NCI-H526 treated with DMSO at 0.1 percent for 48 hours (cell line): ENCODE results near the gene DDR2.
"Not testable (repeated sequence)": the region's sequence is repeated elsewhere in the genome, so short reads cannot be mapped to it uniquely, and the experiment has no call there.

ENCODE experiments used
- DNase-seq: peaks from one replicate; lab custom pipeline; 2025; lab: John Stamatoyannopoulos, UW

DDR2 gene

GRCh38 chr1:162779043-162779442 is 146.8 kb downstream of the DDR2 start:
- no peak for DNase-seq

GRCh38 chr1:162782671-162783070 is 150.4 kb downstream of the DDR2 start:
- no peak for DNase-seq

GRCh38 chr1:162784926-162785325 is 152.7 kb downstream of the DDR2 start:
- not testable (repeated sequence) for DNase-seq

- not testable (repeated sequence) for DNase-seq
Measured at GRCh38 chr1:162788783-162789182, 156.5 kb downstream of the DDR2 start.

- DNase-seq = peak; percentile 87
Measured at GRCh38 chr1:162790303-162790984, 158.2 kb downstream of the DDR2 start, which contains the start of gene HSD17B7. TSS of gene HSD17B7 (plus strand) at chr1:162790702. CDS start at chr1:162790801, 99 bp downstream.

GRCh38 chr1:162790985-162791357 is 158.7 kb downstream of the DDR2 start:
- peak; percentile 48 for DNase-seq

- DNase-seq = not testable (repeated sequence)
Measured at GRCh38 chr1:162794284-162794683, 162.0 kb downstream of the DDR2 start.

GRCh38 chr1:162796617-162797279 is 164.5 kb downstream of the DDR2 start:
- not testable (repeated sequence) for DNase-seq

- DNase-seq = peak; percentile 72
Measured at GRCh38 chr1:162799995-162800830, 167.9 kb downstream of the DDR2 start.

GRCh38 chr1:162807503-162807902 is 175.2 kb downstream of the DDR2 start:
- DNase-seq = not testable (repeated sequence)

GRCh38 chr1:162812357-162812756 is 180.1 kb downstream of the DDR2 start:
- DNase-seq = not testable (repeated sequence)

GRCh38 chr1:162818136-162818535 is 185.9 kb downstream of the DDR2 start:
- not testable (repeated sequence) for DNase-seq

- DNase-seq = not testable (repeated sequence)
Measured at GRCh38 chr1:162818666-162819065, 186.4 kb downstream of the DDR2 start.

- peak; percentile 96 for DNase-seq
Measured at GRCh38 chr1:162822391-162823200, 190.3 kb downstream of the DDR2 start.

GRCh38 chr1:162823231-162823630 is 191.0 kb downstream of the DDR2 start:
- DNase-seq = no peak

- peak; percentile 59 for DNase-seq
Measured at GRCh38 chr1:162823771-162824525, 191.7 kb downstream of the DDR2 start.

- DNase-seq = no peak
Measured at GRCh38 chr1:162829268-162829667, 197.0 kb downstream of the DDR2 start.

GRCh38 chr1:162832470-162832869 is 200.2 kb downstream of the DDR2 start:
- DNase-seq = no peak

- no peak for DNase-seq
Measured at GRCh38 chr1:162835157-162835899, 203.1 kb downstream of the DDR2 start.
